Glutamatergic neuron (in vitro differentiated cells): Measurements from ENCODE around the gene MYO15A. TPM values are rescaled to one million over a fixed set of nuclear protein-coding genes. Genes with fewer than 3 reads are reported as not detected.
A peak's percentile ranks its signal among the peaks of the same experiment; 100 is the strongest.

Experiments used
- DNase-seq: peaks from one replicate; pipeline ENCODE4 v3.0.0; 2022
- H3K27ac Mint-ChIP-seq: one replicate; pipeline ENCODE4 v1.8.0; 2020; ENCODE audit warnings: mild to moderate bottlenecking, mixed read lengths, inconsistent platforms; ENCODE audit not compliant: unreplicated experiment
- H3K27me3 Mint-ChIP-seq: one replicate; pipeline ENCODE4 v1.8.0; 2020; ENCODE audit warnings: mild to moderate bottlenecking, moderate library complexity, mixed read lengths, inconsistent platforms; ENCODE audit not compliant: unreplicated experiment
- H3K36me3 Mint-ChIP-seq: one replicate; pipeline ENCODE4 v1.8.0; 2020; ENCODE audit warnings: mild to moderate bottlenecking, mixed read lengths, inconsistent platforms; ENCODE audit not compliant: unreplicated experiment
- H3K4me1 Mint-ChIP-seq: one replicate; pipeline ENCODE4 v1.8.0; 2020; ENCODE audit warnings: mild to moderate bottlenecking, low read depth, mixed read lengths, inconsistent platforms; ENCODE audit not compliant: unreplicated experiment
- H3K4me3 Mint-ChIP-seq: one replicate; pipeline ENCODE4 v1.8.0; 2020; ENCODE audit warnings: mild to moderate bottlenecking, mixed read lengths, inconsistent platforms; ENCODE audit not compliant: unreplicated experiment
- H3K9me3 Mint-ChIP-seq: one replicate; pipeline ENCODE4 v1.8.0; 2020; ENCODE audit warnings: mild to moderate bottlenecking, moderate library complexity, mixed read lengths, inconsistent platforms; ENCODE audit not compliant: unreplicated experiment
- total RNA-seq: library from RNA; stranded (reverse); fragmentation: NEBNext Ultra II Directional; extraction: Animal tissue kit (Norgen Biotek cat#: 25700); gene quantifications from one replicate; pipeline ENCODE4 v1.2.1, GENCODE V29; 2021; ENCODE audit not compliant: unreplicated experiment
- TF ChIP-seq, protein P1 (sequence below): fragments of 200-600 bp; sonication (generic); IDR thresholded peaks from one replicate; pipeline ENCODE4 v1.5.0; 2021; ENCODE audit not compliant: partially characterized antibody, unreplicated experiment

Gene MYO15A
- total RNA-seq, 1 donor from 2014 or later, result 4.0 TPM

DNA sequence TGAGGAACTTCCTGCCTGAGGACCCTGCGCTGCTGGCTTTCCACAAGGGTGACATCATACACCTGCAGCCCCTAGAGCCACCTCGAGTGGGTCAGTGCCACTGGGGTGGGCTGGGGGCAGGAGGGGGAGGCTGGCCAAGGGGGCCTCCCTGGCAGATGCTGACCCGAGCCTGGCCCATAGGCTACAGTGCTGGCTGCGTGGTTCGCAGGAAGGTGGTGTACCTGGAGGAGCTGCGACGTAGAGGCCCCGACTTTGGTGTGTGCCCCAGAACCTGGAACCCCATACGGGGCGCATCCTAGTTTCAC lies 48.4 kb downstream of the MYO15A start:
- TF ChIP-seq, protein P1, sequence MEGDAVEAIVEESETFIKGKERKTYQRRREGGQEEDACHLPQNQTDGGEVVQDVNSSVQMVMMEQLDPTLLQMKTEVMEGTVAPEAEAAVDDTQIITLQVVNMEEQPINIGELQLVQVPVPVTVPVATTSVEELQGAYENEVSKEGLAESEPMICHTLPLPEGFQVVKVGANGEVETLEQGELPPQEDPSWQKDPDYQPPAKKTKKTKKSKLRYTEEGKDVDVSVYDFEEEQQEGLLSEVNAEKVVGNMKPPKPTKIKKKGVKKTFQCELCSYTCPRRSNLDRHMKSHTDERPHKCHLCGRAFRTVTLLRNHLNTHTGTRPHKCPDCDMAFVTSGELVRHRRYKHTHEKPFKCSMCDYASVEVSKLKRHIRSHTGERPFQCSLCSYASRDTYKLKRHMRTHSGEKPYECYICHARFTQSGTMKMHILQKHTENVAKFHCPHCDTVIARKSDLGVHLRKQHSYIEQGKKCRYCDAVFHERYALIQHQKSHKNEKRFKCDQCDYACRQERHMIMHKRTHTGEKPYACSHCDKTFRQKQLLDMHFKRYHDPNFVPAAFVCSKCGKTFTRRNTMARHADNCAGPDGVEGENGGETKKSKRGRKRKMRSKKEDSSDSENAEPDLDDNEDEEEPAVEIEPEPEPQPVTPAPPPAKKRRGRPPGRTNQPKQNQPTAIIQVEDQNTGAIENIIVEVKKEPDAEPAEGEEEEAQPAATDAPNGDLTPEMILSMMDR, result no peak
- peaks cover 19% of the 10 kb centered on the region for H3K27me3 Mint-ChIP-seq
- no peak overlapping the region for H3K27ac Mint-ChIP-seq
- H3K9me3 Mint-ChIP-seq, result peaks cover 4% of the 10 kb centered on the region
- H3K4me3 Mint-ChIP-seq, result no peak overlapping the region
- no peak for DNase-seq
- H3K36me3 Mint-ChIP-seq, result no peaks in the 10 kb centered on the region
- peaks cover 12% of the 10 kb centered on the region for H3K4me1 Mint-ChIP-seq

DNA sequence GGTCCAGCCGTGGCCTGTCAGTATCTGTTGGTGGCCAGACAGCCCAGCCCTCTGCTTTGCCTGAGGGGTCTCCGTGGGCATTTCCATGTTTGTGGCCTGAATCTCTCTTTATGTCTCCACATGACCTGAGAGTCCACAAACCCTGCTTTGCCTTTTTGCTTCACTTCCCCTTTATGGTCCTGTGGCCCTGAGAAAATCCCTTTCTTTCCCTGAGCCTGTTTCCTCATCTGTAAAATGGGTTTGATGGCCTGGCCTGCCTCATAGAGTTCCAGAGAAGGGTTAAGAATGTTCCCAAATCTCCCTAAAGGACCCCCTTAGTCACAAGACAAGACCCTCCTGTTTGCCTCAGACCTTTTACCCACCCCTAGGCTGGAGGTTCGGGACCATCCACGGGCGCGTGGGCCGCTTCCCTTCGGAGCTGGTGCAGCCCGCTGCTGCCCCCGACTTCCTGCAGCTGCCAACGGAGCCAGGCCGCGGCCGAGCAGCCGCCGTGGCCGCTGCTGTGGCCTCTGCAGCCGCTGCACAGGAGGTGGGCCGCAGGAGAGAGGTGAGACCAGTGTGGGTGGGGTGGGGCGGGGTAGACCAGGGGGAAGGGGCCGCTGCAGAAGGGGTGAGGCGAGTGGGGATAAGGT lies 48.9 kb downstream of the MYO15A start:
- H3K27ac Mint-ChIP-seq, result no peak overlapping the region
- H3K27me3 Mint-ChIP-seq, result peaks cover 19% of the 10 kb centered on the region
- H3K36me3 Mint-ChIP-seq, result no peaks in the 10 kb centered on the region
- DNase-seq, result no peak
- H3K4me1 Mint-ChIP-seq, result peaks cover 12% of the 10 kb centered on the region
- H3K4me3 Mint-ChIP-seq, result no peak overlapping the region
- TF ChIP-seq, protein P1, result no peak
- peaks cover 4% of the 10 kb centered on the region for H3K9me3 Mint-ChIP-seq

DNA sequence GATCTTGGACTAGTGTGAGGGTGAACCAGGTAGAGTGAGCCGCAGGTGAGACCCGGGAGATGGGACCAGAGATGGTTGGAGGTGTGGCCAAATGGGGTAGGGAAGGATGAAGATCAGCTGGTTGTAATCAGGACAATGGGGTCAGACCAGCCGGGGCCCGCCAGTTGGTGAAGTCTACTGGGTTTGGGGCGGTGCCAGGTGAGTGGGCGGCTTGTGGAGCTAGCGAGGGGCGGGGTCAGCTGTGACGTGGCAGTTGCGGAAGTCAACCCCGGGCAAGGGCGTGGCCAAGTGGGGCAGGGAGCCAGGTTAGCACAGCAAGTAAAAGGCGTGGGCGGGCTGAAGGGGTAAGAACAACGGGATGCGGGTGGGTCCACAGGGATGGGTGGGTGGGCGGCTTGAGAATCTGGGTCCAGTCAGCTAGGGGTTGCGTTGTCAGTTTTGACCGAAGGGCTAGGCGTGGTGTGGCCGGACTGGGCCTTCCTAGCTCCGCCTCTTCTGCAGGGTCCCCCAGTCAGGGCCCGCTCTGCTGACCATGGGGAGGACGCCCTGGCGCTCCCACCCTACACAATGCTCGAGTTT lies 49.6 kb downstream of the MYO15A start:
- Mint-ChIP-seq H3K9me3 (peaks cover 2% of the 10 kb centered on the region), H3K4me3 (peak overlapping the region; percentile 52), H3K4me1 (peaks cover 13% of the 10 kb centered on the region), H3K27me3 (peaks cover 14% of the 10 kb centered on the region), H3K27ac (no peak overlapping the region), H3K36me3 (no peaks in the 10 kb centered on the region)
- TF ChIP-seq, protein P1, result no peak
- peak; percentile 42 for DNase-seq

DNA sequence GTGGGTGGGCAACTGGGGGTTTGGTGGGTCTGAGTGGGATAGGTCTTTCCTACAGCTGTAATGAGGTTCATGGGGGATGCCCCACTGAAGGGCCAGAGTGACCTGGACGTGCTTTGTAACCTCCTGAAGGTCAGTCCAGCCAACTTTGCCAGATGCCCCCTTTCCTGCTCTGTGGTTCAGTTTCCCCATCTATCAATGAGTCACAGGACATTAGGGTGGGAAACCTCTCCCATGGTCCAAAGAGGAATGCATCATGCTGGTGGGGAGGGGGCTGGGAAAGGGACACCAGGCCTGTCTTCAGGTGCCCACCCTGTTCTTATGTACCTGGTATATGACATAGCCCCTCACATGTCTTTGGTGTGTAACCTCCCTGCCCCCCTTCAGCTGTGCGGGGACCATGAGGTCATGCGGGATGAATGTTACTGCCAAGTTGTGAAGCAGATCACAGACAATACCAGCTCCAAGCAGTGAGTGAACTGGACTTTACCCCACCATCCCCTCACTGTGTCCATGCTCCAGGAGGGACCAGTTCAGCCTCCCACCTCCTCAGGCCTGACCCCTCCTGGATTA lies 51.1 kb downstream of the MYO15A start:
- Mint-ChIP-seq H3K36me3 (no peaks in the 10 kb centered on the region), H3K4me3 (no peak overlapping the region), H3K9me3 (peaks cover 2% of the 10 kb centered on the region), H3K27me3 (peaks cover 13% of the 10 kb centered on the region), H3K4me1 (peaks cover 21% of the 10 kb centered on the region), H3K27ac (no peak overlapping the region)
- TF ChIP-seq, protein P1, result no peak
- no peak for DNase-seq
